ENCODE data around the gene APLP2. TPM values are rescaled to one million over a fixed set of nuclear protein-coding genes. Genes with fewer than 3 reads are reported as not detected.

Gene APLP2
- total RNA-seq, 1 experiment from 2014 or later = 345 TPM

DNA sequence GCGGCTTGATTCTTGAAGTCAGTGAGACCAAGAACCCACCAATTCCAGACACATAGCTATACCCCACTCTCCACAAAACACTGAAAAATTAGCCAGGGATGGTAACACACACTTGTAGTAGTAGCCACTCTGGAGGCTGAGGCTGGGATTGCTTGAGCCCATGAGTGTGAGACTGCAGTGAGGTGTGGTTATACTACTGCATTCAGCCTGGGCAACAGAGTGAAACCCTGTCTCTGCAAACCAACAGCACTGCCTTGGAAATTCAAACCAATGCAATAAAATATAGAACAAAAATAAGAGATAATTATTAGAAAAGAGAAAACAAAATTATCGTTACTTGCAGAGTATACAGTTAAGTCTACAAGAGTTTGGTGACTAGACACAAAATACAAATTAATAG lies 46.9 kb upstream of the APLP2 start (continued):
- TF ChIP-seq, protein P1, sequence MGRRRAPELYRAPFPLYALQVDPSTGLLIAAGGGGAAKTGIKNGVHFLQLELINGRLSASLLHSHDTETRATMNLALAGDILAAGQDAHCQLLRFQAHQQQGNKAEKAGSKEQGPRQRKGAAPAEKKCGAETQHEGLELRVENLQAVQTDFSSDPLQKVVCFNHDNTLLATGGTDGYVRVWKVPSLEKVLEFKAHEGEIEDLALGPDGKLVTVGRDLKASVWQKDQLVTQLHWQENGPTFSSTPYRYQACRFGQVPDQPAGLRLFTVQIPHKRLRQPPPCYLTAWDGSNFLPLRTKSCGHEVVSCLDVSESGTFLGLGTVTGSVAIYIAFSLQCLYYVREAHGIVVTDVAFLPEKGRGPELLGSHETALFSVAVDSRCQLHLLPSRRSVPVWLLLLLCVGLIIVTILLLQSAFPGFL (CRISPR knock-in tag; IDR thresholded peaks at IDR 0.05; ENCODE audit: borderline replicate concordance) = no peak
- TF ChIP-seq, protein P2, sequence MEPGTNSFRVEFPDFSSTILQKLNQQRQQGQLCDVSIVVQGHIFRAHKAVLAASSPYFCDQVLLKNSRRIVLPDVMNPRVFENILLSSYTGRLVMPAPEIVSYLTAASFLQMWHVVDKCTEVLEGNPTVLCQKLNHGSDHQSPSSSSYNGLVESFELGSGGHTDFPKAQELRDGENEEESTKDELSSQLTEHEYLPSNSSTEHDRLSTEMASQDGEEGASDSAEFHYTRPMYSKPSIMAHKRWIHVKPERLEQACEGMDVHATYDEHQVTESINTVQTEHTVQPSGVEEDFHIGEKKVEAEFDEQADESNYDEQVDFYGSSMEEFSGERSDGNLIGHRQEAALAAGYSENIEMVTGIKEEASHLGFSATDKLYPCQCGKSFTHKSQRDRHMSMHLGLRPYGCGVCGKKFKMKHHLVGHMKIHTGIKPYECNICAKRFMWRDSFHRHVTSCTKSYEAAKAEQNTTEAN (CRISPR knock-in tag; IDR thresholded peaks at IDR 0.05) = no peak
- no peak for TF ChIP-seq PRRX2 (CRISPR knock-in tag; IDR thresholded peaks at IDR 0.05)

DNA sequence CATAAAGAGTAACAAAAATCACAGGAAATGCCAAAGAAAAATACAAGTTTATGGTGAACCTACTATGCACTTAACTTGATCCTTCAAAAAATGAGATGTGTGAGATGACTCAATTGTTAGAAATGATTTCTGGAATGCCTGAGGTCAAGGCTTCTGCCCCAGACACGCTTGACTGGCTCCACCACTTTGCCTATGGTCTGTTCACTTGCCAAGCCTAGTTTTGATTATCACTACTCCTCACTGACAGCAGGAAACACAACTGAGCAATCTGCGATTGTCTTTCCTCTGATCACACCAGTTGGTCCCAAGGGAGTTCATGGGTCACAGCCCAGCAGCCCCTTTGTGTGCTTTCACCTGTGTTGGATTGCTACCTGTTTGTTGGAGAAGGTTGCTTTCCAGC lies 46.5 kb upstream of the APLP2 start:
- H3K9me3 Mint-ChIP-seq = peaks cover 9% of the 10 kb centered on the region
- TF ChIP-seq SOX15 (CRISPR knock-in tag; IDR thresholded peaks at IDR 0.05) (no peak), ZNF423 (CRISPR knock-in tag; IDR thresholded peaks at IDR 0.05) (no peak), ZNF121 (CRISPR knock-in tag; IDR thresholded peaks at IDR 0.05) (no peak)
- H3K4me3 Mint-ChIP-seq = no peak overlapping the region
- DNase-seq (ENCODE audit: low spot score) (no peak), ATAC-seq (no peak)
- peaks cover 2% of the 10 kb centered on the region; the same call in 1 of the 2 replicates for H3K27me3 Mint-ChIP-seq (ENCODE audit: low read depth)
- CTCF ChIA-PET = no interaction called here
- POLR2A ChIA-PET = no interaction called here
- no peaks in the 10 kb centered on the region for H3K36me3 Mint-ChIP-seq
- no peak overlapping the region for H3K27ac Mint-ChIP-seq
- H3K4me1 Mint-ChIP-seq = peaks cover 4% of the 10 kb centered on the region

DNA sequence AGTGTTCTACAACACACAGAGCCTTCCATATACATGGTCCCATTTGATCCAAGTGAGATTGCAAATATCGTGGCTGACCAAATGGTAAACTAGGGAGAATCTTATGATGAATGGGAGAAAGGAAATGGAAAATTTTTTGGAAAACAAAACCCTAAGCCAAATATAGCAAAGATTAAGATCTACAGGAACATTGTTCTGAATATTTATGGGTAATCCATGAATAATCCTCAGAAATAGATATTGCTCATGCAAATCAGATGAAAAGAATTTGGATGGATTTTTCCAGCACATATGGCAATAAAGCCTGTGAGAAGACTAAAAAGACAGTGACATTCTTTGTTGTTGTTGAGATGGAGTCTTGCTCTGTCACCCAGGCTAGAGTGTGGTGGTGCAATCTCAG lies 45.3 kb upstream of the APLP2 start:
- ChIA-PET CTCF (no interaction called here), POLR2A (no interaction called here)
- Mint-ChIP-seq H3K36me3 (no peaks in the 10 kb centered on the region), H3K4me1 (peaks cover 8% of the 10 kb centered on the region), H3K4me3 (no peak overlapping the region), H3K9me3 (peaks cover 9% of the 10 kb centered on the region), H3K27ac (no peak overlapping the region), H3K27me3 (ENCODE audit: low read depth) (peaks cover 2% of the 10 kb centered on the region; the same call in 1 of the 2 replicates)
- DNase-seq (ENCODE audit: low spot score) (no peak), ATAC-seq (no peak)
- TF ChIP-seq RELA (CRISPR knock-in tag; IDR thresholded peaks at IDR 0.05; ENCODE audit: borderline replicate concordance) (no peak), IRF2 (CRISPR knock-in tag; IDR thresholded peaks at IDR 0.05; ENCODE audit: borderline replicate concordance, low read depth) (no peak), NFATC4 (CRISPR knock-in tag; IDR thresholded peaks at IDR 0.05) (no peak), ZNF416 (CRISPR knock-in tag; IDR thresholded peaks at IDR 0.05) (no peak), FOXK1 (CRISPR knock-in tag; IDR thresholded peaks at IDR 0.05) (no peak)
- TF ChIP-seq, protein P3, sequence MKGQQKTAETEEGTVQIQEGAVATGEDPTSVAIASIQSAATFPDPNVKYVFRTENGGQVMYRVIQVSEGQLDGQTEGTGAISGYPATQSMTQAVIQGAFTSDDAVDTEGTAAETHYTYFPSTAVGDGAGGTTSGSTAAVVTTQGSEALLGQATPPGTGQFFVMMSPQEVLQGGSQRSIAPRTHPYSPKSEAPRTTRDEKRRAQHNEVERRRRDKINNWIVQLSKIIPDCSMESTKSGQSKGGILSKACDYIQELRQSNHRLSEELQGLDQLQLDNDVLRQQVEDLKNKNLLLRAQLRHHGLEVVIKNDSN (CRISPR knock-in tag; IDR thresholded peaks at IDR 0.05) = no peak
- TF ChIP-seq, protein P4, sequence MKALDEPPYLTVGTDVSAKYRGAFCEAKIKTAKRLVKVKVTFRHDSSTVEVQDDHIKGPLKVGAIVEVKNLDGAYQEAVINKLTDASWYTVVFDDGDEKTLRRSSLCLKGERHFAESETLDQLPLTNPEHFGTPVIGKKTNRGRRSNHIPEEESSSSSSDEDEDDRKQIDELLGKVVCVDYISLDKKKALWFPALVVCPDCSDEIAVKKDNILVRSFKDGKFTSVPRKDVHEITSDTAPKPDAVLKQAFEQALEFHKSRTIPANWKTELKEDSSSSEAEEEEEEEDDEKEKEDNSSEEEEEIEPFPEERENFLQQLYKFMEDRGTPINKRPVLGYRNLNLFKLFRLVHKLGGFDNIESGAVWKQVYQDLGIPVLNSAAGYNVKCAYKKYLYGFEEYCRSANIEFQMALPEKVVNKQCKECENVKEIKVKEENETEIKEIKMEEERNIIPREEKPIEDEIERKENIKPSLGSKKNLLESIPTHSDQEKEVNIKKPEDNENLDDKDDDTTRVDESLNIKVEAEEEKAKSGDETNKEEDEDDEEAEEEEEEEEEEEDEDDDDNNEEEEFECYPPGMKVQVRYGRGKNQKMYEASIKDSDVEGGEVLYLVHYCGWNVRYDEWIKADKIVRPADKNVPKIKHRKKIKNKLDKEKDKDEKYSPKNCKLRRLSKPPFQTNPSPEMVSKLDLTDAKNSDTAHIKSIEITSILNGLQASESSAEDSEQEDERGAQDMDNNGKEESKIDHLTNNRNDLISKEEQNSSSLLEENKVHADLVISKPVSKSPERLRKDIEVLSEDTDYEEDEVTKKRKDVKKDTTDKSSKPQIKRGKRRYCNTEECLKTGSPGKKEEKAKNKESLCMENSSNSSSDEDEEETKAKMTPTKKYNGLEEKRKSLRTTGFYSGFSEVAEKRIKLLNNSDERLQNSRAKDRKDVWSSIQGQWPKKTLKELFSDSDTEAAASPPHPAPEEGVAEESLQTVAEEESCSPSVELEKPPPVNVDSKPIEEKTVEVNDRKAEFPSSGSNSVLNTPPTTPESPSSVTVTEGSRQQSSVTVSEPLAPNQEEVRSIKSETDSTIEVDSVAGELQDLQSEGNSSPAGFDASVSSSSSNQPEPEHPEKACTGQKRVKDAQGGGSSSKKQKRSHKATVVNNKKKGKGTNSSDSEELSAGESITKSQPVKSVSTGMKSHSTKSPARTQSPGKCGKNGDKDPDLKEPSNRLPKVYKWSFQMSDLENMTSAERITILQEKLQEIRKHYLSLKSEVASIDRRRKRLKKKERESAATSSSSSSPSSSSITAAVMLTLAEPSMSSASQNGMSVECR (CRISPR knock-in tag; IDR thresholded peaks at IDR 0.05; ENCODE audit: borderline replicate concordance) = no peak
- TF ChIP-seq, protein P5, sequence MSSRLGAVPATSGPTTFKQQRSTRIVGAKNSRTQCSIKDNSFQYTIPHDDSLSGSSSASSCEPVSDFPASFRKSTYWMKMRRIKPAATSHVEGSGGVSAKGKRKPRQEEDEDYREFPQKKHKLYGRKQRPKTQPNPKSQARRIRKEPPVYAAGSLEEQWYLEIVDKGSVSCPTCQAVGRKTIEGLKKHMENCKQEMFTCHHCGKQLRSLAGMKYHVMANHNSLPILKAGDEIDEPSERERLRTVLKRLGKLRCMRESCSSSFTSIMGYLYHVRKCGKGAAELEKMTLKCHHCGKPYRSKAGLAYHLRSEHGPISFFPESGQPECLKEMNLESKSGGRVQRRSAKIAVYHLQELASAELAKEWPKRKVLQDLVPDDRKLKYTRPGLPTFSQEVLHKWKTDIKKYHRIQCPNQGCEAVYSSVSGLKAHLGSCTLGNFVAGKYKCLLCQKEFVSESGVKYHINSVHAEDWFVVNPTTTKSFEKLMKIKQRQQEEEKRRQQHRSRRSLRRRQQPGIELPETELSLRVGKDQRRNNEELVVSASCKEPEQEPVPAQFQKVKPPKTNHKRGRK (CRISPR knock-in tag; IDR thresholded peaks at IDR 0.05; ENCODE audit: borderline replicate concordance) = no peak
- TF ChIP-seq, protein P6, sequence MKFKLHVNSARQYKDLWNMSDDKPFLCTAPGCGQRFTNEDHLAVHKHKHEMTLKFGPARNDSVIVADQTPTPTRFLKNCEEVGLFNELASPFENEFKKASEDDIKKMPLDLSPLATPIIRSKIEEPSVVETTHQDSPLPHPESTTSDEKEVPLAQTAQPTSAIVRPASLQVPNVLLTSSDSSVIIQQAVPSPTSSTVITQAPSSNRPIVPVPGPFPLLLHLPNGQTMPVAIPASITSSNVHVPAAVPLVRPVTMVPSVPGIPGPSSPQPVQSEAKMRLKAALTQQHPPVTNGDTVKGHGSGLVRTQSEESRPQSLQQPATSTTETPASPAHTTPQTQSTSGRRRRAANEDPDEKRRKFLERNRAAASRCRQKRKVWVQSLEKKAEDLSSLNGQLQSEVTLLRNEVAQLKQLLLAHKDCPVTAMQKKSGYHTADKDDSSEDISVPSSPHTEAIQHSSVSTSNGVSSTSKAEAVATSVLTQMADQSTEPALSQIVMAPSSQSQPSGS (CRISPR knock-in tag; IDR thresholded peaks at IDR 0.05; ENCODE audit: borderline replicate concordance, low read depth) = no peak
- TF ChIP-seq, protein P7, sequence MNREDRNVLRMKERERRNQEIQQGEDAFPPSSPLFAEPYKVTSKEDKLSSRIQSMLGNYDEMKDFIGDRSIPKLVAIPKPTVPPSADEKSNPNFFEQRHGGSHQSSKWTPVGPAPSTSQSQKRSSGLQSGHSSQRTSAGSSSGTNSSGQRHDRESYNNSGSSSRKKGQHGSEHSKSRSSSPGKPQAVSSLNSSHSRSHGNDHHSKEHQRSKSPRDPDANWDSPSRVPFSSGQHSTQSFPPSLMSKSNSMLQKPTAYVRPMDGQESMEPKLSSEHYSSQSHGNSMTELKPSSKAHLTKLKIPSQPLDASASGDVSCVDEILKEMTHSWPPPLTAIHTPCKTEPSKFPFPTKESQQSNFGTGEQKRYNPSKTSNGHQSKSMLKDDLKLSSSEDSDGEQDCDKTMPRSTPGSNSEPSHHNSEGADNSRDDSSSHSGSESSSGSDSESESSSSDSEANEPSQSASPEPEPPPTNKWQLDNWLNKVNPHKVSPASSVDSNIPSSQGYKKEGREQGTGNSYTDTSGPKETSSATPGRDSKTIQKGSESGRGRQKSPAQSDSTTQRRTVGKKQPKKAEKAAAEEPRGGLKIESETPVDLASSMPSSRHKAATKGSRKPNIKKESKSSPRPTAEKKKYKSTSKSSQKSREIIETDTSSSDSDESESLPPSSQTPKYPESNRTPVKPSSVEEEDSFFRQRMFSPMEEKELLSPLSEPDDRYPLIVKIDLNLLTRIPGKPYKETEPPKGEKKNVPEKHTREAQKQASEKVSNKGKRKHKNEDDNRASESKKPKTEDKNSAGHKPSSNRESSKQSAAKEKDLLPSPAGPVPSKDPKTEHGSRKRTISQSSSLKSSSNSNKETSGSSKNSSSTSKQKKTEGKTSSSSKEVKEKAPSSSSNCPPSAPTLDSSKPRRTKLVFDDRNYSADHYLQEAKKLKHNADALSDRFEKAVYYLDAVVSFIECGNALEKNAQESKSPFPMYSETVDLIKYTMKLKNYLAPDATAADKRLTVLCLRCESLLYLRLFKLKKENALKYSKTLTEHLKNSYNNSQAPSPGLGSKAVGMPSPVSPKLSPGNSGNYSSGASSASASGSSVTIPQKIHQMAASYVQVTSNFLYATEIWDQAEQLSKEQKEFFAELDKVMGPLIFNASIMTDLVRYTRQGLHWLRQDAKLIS (CRISPR knock-in tag; IDR thresholded peaks at IDR 0.05; ENCODE audit: borderline replicate concordance) = no peak
- TF ChIP-seq, protein P8, sequence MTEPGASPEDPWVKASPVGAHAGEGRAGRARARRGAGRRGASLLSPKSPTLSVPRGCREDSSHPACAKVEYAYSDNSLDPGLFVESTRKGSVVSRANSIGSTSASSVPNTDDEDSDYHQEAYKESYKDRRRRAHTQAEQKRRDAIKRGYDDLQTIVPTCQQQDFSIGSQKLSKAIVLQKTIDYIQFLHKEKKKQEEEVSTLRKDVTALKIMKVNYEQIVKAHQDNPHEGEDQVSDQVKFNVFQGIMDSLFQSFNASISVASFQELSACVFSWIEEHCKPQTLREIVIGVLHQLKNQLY (CRISPR knock-in tag; IDR thresholded peaks at IDR 0.05) = no peak

All from WTC11 (cell line).